Urothelium cell line (cell line): ENCODE results near the gene RPS15.
A peak's percentile ranks its signal among the peaks of the same experiment; 100 is the strongest.
"Not testable (repeated sequence)": the region's sequence is repeated elsewhere in the genome, so short reads cannot be mapped to it uniquely, and the experiment has no call there.

Source experiments
- DNase-seq: peaks from one replicate; pipeline ENCODE4 v3.0.0; 2011; ENCODE audit warnings: low spot score, mixed read lengths
- FAIRE-seq: peaks from 2 replicates; lab custom pipeline; 2011; peaks lifted over from hg19 to GRCh38; lab: Jason Lieb, UNC

The RPS15 gene

DNA sequence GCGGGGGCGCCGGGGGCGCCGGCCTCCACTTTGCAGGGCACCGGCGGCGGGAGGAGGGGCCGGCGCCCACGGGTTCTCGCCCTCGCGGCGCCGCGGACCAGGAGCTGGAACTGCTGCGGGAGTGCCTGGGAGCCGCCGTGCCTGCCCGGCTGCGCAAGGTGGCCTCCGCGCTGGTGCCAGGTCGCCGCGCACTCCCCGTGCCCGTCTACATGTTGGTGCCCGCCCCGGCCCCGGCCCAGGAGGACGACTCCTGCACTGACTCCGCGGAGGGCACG, 29.0 kb downstream of the RPS15 start:
- FAIRE-seq: no peak
- no peak for DNase-seq

DNA sequence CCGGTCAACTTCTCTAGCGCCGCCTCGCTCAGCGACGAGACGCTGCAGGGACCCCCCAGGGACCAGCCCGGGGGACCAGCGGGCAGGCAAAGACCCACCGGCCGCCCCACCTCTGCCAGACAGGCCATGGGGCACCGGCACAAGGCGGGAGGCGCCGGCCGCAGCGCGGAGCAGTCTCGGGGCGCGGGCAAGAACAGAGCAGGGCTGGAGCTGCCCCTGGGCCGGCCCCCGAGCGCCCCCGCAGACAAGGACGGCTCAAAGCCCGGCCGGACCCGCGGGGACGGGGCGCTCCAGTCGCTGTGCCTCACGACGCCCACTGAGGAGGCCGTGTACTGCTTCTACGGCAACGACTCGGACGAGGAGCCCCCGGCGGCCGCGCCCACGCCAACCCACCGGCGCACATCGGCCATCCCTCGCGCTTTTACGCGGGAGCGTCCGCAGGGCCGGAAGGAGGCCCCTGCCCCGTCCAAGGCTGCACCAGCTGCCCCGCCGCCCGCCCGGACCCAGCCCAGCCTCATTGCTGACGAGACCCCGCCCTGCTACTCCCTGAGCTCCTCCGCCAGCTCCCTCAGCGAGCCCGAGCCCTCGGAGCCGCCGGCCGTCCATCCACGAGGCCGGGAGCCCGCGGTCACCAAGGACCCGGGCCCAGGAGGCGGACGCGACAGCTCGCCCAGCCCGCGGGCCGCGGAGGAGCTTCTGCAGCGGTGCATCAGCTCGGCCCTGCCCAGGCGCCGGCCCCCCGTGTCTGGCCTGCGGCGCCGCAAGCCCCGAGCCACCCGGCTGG, 29.5 kb downstream of the RPS15 start:
- FAIRE-seq (no peak), DNase-seq (no peak)

DNA sequence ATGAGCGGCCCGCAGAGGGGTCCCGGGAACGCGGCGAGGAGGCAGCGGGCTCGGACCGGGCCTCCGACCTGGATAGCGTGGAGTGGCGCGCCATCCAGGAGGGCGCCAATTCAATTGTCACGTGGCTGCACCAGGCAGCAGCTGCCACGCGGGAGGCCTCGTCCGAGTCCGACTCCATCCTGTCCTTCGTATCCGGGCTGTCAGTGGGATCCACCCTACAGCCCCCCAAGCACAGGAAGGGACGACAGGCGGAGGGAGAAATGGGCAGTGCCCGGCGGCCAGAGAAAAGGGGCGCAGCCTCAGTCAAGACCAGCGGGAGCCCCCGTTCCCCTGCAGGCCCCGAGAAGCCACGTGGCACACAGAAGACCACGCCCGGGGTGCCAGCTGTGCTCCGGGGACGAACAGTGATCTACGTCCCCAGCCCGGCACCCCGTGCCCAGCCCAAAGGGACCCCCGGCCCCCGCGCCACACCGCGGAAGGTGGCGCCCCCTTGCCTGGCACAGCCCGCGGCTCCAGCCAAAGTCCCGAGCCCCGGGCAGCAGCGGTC, 30.2 kb downstream of the RPS15 start:
- no peak for FAIRE-seq
- DNase-seq: no peak

DNA sequence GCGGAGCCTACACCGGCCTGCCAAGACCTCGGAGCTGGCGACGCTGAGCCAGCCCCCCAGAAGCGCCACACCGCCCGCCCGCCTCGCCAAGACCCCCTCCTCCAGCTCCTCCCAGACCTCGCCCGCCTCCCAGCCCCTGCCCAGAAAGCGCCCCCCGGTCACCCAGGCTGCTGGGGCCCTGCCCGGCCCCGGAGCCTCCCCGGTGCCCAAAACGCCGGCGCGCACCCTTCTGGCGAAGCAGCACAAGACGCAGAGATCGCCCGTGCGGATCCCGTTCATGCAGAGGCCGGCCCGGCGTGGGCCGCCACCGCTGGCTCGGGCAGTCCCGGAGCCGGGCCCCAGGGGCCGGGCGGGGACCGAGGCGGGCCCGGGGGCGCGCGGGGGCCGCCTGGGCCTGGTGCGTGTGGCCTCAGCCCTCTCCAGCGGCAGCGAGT, 30.6 kb downstream of the RPS15 start:
- no peak for DNase-seq
- no peak for FAIRE-seq

- FAIRE-seq (no peak), DNase-seq (no peak)
Measured at GRCh38 chr19:1469255-1470054, 31.3 kb downstream of the RPS15 start.

DNA sequence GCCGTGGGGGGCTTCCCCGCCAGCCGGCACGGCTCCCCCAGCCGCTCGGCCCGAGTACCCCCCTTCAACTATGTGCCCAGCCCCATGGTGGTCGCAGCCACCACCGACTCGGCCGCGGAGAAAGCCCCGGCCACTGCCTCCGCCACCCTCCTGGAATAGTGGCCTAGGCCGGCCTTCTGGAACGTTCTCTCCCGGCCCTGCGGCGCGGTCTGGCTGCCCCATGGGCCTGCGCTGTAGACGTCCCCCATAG, 31.8 kb downstream of the RPS15 start:
- DNase-seq: no peak
- no peak for FAIRE-seq

- no peak for FAIRE-seq
Measured at GRCh38 chr19:1470305-1471009, 32.3 kb downstream of the RPS15 start.

GRCh38 chr19:1471010-1471514, 32.9 kb downstream of the RPS15 start:
- DNase-seq: no peak
- no peak for FAIRE-seq

More at GRCh38 chr19:1470305-1471009, 32.3 kb downstream of the RPS15 start:
- no peak for DNase-seq

DNA sequence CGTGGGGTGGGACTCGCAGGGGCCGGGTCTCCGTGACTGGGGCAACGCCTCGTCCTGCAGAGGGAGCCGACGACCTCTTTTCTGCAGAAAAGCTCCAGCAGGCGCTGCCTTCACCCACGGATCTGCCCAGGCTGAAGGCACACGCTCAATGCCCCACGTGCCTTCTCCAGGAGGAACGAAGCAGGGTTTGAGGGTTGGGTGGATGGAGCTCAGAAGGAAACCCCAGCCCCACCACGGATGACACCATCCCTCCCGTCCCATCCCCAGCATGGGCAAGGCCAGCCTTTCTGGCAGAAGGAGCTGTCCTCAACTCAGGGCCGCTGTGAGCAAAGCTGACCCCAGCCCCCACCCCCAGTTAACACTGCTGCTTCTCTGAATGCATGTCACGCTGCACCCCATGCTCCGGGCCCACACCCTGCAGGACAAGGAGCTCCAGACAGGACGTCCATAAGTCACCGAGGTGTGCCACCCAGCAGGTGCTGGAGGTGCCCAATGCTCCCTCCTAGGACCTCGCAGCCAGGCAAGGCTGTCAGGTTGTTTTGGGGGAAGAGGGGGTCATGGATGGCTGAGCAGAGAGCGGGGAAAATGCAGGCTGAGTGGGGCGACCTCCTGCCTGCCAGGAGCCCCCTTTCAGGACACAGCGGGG, 33.4 kb downstream of the RPS15 start:
- FAIRE-seq: no peak
- DNase-seq: no peak

- DNase-seq: no peak
- FAIRE-seq: no peak
Measured at GRCh38 chr19:1472231-1473084, 34.3 kb downstream of the RPS15 start.

GRCh38 chr19:1473085-1473851, 35.1 kb downstream of the RPS15 start:
- FAIRE-seq (no peak), DNase-seq (no peak)

GRCh38 chr19:1474011-1474764, 36.0 kb downstream of the RPS15 start:
- no peak for DNase-seq
- no peak for FAIRE-seq

DNA sequence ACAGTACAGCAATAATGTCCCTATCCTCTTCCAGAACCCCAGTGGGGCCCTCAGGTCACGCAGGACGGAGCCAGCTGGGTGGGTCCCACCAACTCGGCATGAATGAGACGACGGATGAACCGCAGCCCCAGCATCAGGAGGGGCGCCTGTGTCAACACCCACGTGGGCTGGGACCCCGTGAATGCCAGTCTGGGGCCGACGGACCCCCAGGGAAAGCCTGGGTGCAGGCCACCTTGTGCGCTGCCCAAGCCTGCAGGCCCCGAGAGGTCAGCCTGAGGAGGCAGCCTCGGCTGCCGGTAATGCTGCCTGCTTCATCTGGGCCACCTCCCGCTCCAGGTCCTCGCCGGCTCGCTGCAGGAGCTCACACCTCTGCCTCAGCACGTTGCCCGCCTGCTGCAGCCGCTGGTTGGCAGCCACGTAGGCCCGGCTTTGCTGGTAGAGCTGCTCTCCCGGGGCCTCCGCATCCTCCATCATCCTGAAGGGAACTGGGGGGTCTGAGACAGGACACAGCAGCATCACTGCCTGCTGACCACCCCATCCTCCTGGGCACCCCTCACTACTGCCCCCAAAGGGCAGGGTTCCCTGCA, 36.7 kb downstream of the RPS15 start:
- FAIRE-seq: no peak
- no peak for DNase-seq

DNA sequence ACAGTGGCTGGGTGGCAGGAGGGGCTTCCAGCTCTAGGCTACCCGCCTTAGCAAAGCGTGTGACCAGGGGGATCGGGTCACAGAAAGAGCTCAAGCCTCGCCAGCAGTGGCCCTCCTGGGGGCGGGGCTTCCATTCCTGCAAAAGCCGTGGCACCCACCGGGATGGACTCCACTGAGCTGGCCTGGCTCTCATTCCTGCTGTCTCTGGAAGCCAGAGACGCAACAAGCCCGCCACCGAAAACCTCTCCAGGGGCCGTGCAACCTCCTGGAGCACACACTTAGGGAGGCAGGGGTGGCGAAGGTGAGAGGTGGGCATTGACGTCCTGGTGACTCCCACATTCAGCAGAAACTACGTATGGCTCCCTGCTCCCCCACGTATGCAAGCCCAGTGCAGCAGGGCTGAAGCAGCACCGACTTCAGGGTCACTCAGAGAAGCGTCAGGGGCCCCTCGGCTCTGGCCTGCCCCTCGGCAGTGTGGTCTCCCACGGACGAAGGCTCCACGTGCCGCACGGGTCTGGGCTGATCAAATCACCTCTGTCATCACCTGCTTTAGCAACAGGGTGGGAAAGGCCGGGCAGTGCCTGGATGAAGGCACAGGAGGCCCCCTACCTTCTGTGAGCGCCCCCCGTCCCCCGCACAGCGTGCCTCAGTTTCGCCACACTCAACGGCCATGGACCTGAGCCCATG, 37.7 kb downstream of the RPS15 start:
- DNase-seq (no peak), FAIRE-seq (no peak)

DNA sequence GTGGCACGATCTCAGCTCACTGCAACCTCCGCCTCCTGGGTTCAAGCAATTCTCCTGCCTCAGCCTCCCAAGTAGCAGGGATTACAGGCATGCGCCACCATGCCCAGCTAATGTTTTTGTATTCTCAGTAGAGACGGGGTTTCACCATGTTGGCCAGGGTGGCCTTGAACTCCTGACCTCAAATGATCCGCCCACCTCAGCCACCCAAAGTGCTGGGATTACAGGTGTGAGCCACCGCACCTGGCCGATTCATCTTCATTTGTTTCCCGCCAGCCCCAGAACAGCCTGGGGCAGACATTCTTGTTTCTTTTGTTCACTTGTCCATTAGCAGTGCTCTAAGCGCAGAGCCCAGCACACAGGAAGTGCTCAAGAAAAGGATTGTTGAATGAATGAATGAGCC, 38.9 kb downstream of the RPS15 start:
- DNase-seq, FAIRE-seq: not testable (repeated sequence)

- FAIRE-seq (peak; percentile 84), DNase-seq (peak; percentile 90)
Measured at GRCh38 chr19:1478934-1479707, 40.9 kb downstream of the RPS15 start, which contains the start of gene C19orf25. Gene C19orf25, minus strand, starts transcription at chr19:1479215. Its CDS starts 312 bp downstream, at chr19:1478903.
